GM11168 (cell line): ENCODE data around the gene EXO1.

ENCODE experiments used
- in situ Hi-C: fragments of 300-500 bp; cut with MboI; formaldehyde crosslinking; loops from one replicate; pipeline ENCODE4 v1.12.0; 2022; ENCODE audit warnings: low sequenced_read_pairs; ENCODE audit not compliant: unreplicated experiment

The EXO1 gene

DNA sequence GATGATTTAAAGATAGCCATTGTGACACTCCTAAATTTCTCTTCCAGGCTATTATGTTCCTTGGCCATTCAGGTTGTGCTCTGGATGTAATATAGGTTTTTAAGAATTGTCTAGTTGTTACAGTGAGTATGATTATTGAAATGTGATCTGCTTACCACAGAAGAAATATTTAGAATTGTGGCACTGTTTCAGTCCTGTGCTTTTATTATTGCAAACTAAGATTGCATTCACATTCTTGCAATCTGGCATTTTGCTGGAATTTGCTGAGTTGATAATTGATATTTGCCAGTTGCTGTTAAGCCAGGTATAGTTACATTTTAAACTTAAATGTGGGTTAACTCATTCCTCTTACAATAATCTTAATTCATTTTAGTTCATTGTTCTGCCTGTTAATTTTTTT, 22.3 kb downstream of the EXO1 start:
- in situ Hi-C loops = no loop called here

DNA sequence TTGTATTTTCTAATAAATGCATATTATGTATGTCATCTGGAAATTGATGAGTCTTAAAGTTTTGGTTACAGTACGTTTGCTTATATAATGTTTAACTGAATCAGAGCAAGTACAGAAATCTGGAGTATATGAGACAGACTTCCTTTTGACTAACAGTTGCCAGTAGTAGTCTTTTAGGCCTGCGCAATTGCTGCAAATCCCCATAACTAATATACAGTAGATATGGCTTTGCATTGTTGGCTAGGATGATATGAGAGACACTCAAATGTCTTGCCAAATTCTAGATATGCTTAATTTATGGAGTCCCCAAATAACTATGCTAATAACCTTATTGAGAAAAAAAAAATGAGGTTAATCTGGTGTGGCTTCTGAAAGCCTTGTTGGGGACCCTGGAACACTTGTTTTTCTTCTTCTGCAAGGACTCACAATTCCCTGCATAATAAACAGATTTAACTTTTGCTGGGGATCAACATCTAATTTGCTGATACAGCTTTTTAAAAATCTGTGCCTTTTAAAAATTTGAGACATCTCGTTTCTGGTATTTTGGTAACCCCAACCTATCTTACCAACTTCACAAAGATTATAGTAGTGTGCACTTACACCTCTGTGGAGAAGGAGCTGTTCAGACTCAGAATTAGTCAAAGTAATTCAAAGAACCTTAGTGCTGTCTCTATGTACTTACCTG, 22.9 kb downstream of the EXO1 start:
- in situ Hi-C loops = no loop called here

DNA sequence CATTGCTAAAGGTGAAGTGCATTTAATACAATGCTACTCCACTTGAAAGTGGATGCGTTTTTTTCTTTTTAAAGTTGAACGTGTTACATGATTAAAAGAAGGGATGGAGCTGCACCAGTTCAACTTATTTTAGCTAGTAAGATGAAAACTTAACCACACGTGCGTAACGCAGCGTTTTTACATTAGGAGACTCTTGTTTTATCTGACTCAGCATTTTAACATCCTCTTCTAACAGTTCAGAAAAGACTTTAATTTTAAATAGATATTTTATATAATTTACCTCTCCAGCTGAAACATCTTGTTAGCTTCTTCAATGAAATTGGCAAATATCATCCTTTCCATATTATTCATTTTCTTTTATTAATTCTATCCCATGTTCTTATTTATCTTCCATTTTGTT, 33.4 kb downstream of the EXO1 start:
- in situ Hi-C loops = no loop called here

DNA sequence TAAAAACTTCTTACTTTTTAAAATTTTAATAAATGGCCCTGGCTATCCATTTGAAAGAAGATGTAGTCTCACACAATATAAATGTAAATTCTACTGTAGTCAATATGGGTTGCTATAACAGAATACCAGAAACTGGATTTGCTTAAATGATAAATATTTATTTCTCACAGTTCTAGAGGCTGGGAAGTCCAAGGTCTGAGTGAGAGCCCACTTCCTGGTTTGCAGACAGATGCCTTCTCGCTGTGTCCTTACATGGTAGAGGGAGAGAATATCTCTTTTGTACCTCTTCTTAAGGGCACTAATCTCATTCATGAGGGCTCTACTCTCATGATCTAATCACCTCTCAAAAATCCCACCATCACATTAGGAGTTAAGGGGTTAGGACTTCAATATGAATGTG, 35.2 kb downstream of the EXO1 start:
- in situ Hi-C loops = no loop called here

DNA sequence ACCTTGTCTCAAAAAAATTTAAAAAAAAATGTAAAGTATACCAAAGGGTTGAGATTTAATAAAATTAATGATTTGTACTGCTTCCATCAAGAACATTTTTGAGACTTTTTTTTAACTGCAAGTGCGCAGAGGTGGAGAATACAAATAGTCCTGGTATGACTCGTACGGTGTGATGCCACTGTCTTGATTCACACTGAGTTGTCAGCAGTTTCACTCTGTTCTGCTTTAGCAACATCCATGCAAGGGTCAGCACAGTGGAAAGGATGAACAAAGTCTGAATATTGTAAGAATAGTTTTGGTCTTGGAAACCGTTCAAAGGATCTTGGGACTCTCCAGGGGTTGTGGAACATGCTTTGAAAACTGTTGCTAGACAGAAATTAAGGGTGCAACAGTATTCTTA, 40.2 kb downstream of the EXO1 start:
- in situ Hi-C loops = no loop called here

DNA sequence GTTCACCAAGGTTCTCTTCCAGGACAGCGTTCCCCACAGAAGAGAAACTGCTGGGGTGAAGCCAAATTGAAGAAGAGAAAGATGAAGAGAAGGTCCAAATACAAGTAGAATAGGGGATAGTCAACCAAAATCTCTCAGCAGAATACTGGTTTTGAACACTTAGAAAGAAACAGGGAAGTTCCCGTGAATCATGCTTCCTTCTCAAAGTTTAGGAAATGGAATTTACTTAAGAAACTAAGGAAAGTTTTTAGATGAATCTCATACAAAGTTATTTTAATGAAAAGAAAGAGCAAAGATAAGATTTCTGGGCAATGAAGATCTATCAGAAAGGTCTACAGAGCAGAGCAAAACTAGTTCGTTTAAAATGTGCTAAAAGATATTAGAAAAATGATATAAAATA, 43.3 kb downstream of the EXO1 start:
- in situ Hi-C loops = no loop called here

DNA sequence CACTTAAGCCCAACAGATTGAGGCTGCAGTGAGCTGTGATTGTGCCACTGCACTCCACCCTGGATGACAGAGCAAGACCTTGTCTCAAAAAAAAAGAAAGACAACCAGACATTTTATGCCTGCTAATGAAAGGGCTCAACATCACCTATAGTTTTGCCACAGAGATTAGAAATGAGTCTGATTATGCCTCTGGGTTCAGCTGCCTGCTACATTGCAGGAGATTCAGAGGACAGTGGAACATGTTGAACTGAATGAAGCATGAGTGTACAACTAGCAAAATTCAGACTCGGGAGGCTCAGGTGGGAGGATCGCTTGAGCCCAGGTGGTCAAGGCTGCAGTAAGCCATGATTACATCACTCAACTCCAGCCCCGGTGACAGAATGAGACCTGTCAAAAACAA, 46.0 kb downstream of the EXO1 start:
- in situ Hi-C loops = no loop called here

DNA sequence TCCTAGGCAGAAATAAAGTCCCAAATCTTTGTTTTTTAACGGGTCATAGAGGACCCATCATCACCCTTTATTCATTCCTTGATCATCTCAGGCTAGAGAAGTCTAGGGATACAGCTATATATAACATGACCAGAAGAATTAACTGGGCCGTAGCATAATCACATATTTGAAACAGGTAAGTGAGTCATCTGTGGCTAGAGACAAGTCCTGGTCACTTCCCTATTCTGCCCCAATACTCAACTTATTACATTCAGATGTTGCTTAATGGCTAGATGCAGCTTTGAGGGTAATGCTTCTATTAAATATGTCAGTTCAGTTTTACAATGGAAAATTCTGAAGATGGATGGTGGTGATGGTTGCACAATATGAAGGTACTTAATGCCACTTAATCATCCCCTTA, 47.0 kb downstream of the EXO1 start:
- in situ Hi-C loops = no loop called here

DNA sequence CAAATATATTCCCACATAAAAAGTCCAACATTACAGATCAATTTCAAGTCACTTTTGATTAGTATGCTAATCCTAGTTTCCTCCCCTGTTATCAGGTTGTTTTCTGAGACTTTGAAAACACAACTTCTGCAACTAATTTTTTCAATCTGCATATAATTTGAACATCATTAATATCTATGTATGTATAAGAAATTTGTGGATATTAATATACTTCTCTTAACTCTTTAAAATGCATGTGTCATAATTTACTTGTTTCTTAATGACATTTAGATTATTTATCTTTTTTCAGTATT, 48.6 kb downstream of the EXO1 start:
- in situ Hi-C loops = no loop called here

DNA sequence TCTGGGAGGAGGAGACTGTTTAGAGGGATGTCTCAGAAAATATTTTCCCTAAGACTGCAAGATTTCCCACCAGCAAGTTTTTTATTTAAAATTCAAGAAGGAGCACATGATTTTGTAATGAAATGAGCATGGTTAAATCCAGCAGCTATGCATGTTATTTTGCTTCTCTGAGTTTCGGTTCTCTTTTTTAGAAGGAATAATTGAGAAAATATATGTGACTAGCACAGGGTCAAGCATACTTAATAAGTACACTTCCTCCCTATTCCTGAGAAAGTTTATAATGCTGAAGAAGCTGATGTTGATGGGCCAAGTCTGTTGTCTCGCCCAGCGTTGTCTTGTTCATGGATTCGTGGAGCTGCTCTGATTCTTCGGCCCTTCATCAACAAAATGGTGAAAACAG, 51.2 kb downstream of the EXO1 start:
- in situ Hi-C loops = no loop called here

DNA sequence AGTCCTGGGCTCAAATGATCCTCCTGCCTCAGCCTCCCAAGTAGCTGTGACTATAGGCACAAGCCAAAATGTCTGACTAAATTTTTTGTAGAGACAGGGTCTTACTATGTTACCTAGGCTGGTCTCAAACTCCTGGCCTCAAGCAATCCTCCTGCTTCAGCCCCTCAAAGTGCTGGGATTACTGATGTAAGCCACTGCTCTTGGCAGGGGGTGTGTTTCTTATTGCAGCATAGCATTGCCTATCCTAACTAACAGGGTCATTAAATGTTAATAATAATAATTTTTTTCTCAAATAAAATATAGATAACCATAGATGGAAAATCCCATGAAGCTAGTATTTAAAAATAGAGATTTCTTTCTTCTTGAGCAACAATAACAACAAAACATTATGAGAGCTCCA, 52.4 kb downstream of the EXO1 start:
- in situ Hi-C loops = no loop called here

DNA sequence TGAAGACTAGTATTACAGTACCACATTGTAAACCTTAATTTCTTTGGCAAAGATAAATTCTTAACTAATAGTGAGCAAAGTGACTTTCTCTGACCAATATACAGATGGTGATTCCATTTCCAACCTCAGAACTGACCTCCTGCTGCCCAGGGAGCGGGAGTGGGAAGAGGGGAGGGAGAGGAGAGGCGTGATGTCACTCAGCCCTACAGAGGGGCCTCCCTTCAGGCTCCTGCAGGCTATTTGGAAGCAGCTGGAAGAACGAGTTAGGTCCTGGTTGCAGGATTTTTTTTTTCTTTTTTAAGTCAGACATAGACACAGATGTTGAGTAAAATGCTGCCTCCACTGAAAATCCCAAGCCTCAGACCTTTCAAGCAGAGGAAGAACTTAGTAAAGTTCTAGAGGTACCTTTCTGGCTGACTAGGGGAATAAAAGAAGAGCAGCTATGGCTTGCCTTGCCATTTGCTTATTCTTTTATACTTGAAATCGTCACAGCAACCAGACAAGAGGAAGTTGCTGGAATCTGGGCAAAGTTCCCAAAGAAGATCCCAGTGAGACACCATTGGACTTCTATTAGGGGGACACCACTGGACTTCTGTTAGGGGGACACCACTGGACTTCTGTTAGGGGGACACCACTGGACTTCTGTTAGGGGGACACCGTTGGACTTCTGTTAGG, 54.5 kb downstream of the EXO1 start:
- in situ Hi-C loops = no loop called here

DNA sequence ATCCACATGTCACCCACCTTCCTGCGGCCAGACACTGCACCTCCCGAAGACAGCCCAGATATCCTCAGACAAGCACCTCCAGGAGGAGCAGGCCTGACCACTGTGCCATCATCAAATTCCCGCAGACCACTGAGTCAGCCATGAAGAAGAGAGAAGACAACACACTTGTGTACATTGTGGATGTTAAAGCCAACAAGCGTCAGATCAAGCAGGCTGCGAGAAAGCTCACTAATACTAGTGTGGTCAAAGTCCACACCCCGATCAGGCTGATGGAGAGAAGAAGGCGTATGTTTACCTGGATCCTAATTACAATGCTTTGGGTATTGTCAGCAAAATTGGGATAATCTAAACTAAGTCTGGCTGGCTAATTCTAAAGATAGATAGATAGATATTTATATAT, 68.2 kb downstream of the EXO1 start:
- in situ Hi-C loops = no loop called here

DNA sequence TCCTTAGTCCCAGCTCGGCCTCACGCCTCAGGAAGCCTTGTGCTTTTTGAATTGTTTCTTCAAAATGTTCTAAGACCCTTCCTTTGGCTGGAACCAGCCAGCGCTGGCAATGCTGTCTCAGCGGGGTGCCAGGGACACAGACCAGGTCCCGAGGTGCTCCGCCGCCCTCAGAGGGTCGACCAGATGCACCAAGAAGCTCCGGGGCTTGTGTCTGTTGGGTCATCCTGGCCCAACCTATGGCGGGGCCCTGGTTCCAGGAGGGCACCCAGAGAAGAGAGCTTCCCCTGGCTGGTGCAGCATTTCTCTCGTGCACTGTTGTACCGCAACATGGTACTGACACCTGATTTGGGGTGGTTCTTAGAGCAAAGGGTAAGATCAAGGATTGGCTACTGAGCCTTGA, 69.5 kb downstream of the EXO1 start:
- in situ Hi-C loops = no loop called here

DNA sequence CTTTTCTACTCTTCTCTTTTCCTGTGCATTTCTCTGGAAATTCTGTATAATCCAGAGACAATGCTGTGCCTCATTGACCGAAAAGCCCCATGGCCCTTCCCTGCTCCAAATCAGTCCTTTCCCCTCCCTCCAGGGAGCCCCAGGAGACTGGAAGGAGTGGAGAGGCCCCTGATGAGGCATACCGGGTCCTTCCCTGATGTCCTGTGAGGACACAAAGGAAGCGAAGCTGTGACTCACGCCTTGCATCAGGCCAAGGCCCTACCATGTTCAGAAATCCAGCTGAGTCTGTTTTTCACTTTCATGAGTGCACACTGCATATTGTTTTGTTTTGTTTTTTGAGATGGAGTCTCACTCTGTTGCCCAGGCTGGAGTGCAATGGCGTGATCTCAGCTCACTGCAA, 70.9 kb downstream of the EXO1 start:
- in situ Hi-C loops = no loop called here

DNA sequence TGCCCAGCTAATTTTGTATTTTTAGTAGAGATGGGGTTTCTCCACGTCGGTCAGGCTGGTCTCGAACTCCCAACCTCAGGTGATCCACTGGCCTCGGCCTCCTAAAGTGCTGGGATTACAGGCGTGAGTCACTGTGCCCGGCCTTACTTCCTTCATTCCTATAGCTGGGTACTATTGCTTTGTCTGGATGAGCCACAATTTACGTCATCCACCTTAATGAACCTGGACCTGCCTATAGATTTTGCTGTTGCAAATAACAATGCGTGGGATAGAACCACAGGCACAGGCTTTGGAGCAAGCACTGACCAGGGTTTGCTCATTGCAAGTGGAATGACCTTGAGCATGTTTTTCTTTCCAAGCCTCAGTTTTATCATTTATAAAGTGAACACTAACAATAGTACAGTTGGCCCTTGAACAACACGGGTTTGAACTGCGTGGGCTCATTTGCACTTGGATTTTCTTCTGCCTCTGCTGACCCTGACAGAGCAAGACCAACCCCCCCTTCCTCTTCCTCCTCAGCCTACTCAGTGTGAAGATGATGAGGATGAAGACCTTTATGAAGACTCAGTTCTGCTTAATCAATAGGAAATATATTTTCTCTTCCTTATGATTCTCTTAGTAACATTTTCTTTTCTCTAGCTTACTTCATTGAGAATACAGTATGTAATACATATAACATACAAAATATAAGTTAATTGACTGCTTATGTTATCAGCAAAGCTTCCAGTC, 76.2 kb downstream of the EXO1 start:
- in situ Hi-C loops = no loop called here

DNA sequence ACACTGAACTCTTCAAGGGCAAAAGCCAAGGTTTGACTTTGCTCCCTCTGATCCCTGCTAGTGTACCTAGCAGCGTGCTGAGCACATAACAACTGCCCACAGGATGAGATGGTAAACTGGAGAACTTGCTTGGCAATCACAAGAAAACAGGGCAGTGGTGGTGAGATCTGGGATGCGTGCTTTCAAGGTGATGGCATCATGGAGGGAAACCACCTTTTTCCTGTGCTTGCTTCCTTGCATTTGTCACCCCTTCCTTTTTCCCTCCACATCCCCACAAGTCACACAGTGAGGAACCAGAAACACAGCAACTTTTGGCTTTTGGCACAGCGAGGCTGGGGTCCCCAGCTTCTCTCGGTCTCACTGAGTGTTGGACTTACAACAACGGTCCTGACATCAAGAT, 78.1 kb downstream of the EXO1 start:
- in situ Hi-C loops = no loop called here

DNA sequence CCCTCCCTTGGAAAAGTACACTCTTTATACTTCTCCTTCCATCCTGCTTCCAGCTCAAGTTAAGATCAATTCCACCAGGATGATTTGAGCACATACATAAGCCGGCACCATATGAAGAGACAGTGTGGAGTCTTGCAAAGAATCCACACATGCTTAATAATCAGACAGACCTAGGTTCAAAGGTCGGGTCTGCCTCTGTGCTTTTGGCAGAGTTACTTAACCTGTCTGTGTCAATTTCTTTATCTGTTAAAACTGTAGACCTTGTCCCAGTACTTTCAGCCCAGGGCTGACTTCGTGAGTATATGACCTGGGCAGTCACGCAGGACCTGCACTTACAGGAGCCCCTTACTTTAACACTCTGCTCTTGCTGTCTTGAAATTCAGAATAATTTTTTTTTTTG, 79.3 kb downstream of the EXO1 start:
- in situ Hi-C loops = no loop called here

DNA sequence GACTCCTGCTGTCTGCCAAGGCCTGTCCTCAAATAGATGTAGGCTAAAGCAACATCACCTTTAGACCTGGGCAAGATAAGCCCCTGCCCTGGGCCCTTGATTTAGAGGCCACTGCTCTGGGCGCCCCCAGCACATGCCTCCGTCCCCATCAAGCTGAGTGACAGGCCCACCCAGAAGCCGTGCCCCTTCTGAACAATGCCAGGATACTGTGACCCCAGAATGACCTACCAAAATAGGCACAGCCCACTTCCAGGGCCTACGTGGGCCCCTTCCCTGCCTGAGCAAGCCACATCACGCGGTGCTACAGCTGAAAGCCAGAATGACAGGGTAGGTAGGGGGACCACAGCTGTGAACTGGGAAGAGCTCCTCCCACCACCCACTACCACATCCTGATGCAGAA, 84.8 kb downstream of the EXO1 start:
- in situ Hi-C loops = no loop called here

DNA sequence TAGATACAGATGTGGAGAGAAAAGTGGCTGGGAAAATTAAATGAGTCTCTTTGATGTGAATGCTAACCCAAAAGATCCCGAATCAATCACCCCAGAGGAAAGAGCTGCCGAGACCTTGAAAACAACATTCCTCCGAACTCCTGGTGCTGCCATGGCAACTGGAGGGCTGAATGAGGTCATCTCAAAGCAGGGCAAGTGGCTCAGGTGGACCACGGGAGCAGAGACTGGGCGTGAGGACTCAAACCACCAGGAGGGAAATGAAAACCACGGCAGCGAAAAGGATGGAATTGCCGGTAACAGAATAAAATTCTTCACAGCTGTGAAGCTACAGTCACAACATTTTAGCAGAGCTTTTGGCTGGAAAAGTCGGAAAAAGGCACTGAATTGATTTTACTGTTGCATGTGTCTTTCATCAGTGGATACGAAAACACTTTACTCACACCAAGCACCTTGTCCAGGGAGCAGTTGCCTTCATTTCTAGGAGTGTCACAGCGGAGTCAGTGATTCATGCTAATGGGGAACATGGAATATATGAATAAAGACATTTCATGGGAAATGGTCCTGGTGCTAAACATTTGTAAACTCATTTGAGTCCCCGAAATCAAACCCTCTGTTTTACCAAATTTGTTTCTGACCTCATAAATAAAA, 86.3 kb downstream of the EXO1 start:
- in situ Hi-C loops = no loop called here

DNA sequence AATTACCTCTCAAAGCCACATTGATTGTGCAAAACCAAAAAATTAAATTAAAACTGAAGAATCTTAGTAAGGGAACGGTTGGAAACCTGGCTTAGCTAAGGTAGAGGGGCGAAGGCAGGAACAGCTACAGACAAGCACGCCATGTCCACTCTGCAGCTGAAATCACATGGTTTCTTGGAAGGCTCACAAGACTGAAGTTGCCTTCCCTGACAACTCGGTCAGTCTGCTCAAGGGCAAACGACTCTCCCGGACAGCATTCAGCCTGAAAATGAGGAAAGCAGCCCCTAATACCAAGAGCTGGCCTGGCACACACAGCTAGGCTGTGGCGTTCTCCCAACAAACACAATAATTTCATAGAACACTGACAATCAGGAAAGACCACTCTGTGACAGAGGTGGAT, 86.9 kb downstream of the EXO1 start:
- in situ Hi-C loops = no loop called here
